Stomach (tissue), 4 donors: Measurements from ENCODE around the gene PTPRM.

ENCODE experiments used
- POLR2A ChIP-seq, 4 donors: fragments of 450-650 bp; IDR thresholded peaks; one replicate each; pipeline ENCODE4 v1.6.1; 2016; ENCODE audit warnings: antibody characterized with exemption in 4 of 4, control low read depth in 2 of 4, mild to moderate bottlenecking in 1 of 4, moderate library complexity in 1 of 4
- POLR2AphosphoS5 ChIP-seq, 3 donors: sonication (generic); formaldehyde crosslinking; IDR thresholded peaks; one replicate each; pipeline ENCODE4 v1.6.1; 2016; ENCODE audit warnings: antibody characterized with exemption in 3 of 3
- TF ChIP-seq, protein P1 (sequence below), 7 experiments: fragments of 450-650 bp in 4 of 7; fragments of 200-600 bp in 3 of 7; sonication (generic) in 3 of 7; IDR thresholded peaks; one replicate each; pipeline ENCODE4 v1.5.1; 2016 to 2019; ENCODE audit warnings: antibody characterized with exemption in 7 of 7, control low read depth in 2 of 7, mild to moderate bottlenecking in 1 of 7

DNA sequence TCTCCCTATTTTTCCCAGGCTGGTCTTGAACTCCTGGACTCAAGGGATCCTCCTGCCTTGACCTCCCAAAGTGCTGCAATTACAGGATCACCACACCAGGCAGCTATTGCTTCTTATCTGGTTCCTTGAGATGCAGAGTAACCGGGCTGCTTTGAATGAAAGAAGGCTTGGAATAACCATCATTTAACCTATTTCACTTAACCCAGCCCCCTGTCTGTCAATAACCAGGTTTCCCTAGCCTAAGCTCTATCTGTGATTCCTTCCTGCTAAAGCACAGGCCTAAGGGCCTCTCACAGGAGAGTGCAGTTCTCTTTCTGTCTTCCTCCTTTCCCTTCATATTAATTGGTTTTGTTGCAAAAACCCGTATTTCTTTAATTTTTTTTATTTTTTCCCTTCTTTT lies 648.6 kb downstream of the PTPRM start:
- TF ChIP-seq, protein P1, sequence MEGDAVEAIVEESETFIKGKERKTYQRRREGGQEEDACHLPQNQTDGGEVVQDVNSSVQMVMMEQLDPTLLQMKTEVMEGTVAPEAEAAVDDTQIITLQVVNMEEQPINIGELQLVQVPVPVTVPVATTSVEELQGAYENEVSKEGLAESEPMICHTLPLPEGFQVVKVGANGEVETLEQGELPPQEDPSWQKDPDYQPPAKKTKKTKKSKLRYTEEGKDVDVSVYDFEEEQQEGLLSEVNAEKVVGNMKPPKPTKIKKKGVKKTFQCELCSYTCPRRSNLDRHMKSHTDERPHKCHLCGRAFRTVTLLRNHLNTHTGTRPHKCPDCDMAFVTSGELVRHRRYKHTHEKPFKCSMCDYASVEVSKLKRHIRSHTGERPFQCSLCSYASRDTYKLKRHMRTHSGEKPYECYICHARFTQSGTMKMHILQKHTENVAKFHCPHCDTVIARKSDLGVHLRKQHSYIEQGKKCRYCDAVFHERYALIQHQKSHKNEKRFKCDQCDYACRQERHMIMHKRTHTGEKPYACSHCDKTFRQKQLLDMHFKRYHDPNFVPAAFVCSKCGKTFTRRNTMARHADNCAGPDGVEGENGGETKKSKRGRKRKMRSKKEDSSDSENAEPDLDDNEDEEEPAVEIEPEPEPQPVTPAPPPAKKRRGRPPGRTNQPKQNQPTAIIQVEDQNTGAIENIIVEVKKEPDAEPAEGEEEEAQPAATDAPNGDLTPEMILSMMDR (IDR thresholded peaks at IDR 0.05): no peak
- TF ChIP-seq POLR2A (IDR thresholded peaks at IDR 0.05) (no peak), POLR2AphosphoS5 (IDR thresholded peaks at IDR 0.05) (no peak)
